Retinal pigment epithelial cell (primary cell): ENCODE data around the gene S100A10.

ENCODE experiments used
- DNase-seq: peaks from one replicate; pipeline ENCODE4 v3.0.0-alpha.2; 2010; ENCODE audit warnings: low read depth
- H3K4me3 ChIP-seq: 2 replicates; pipeline ENCODE4 v1.5.1; 2011; ENCODE audit warnings: mild to moderate bottlenecking, low read length, control low read depth, moderate library complexity
- CTCF ChIP-seq: conservative IDR thresholded peaks from 2 replicates; pipeline ENCODE4 v1.5.1; 2011; ENCODE audit warnings: low read depth, low read length, control low read depth, inconsistent platforms

Gene S100A10

GRCh38 chr1:152001631-152002584 is 8.2 kb upstream of the S100A10 start:
- no peak overlapping the region for H3K4me3 ChIP-seq
- peak; percentile 71 for DNase-seq
- TF ChIP-seq CTCF, result peak; percentile 97

GRCh38 chr1:152000964-152001630 is 7.4 kb upstream of the S100A10 start:
- no peak for DNase-seq
- no peak overlapping the region for H3K4me3 ChIP-seq

GRCh38 chr1:151998611-151999362 is 5.1 kb upstream of the S100A10 start:
- TF ChIP-seq CTCF, result no peak
- no peak for DNase-seq
- H3K4me3 ChIP-seq, result no peak overlapping the region

More at GRCh38 chr1:152000964-152001630, 7.4 kb upstream of the S100A10 start:
- no peak for TF ChIP-seq CTCF

GRCh38 chr1:151997284-151997570 is 3.6 kb upstream of the S100A10 start:
- TF ChIP-seq CTCF, result no peak
- no peak for DNase-seq
- no peak overlapping the region for H3K4me3 ChIP-seq

GRCh38 chr1:151995774-151996173 is 2.1 kb upstream of the S100A10 start:
- no peak for DNase-seq
- TF ChIP-seq CTCF, result no peak
- no peak overlapping the region for H3K4me3 ChIP-seq

- TF ChIP-seq CTCF, result no peak
- DNase-seq, result no peak
- no peak overlapping the region for H3K4me3 ChIP-seq
Observed at GRCh38 chr1:151994956-151995355, 1.3 kb upstream of the S100A10 start.
